ENCODE results near the gene C20orf204. TPM values are rescaled to one million over a fixed set of nuclear protein-coding genes. Genes with fewer than 3 reads are reported as not detected.

The C20orf204 gene
- total and polyA plus RNA-seq, 2 of the 8 experiments (the other 6 are each of a cell fraction or from before 2014, with no cell fraction given), result 0.39 to 0.52 TPM

DNA sequence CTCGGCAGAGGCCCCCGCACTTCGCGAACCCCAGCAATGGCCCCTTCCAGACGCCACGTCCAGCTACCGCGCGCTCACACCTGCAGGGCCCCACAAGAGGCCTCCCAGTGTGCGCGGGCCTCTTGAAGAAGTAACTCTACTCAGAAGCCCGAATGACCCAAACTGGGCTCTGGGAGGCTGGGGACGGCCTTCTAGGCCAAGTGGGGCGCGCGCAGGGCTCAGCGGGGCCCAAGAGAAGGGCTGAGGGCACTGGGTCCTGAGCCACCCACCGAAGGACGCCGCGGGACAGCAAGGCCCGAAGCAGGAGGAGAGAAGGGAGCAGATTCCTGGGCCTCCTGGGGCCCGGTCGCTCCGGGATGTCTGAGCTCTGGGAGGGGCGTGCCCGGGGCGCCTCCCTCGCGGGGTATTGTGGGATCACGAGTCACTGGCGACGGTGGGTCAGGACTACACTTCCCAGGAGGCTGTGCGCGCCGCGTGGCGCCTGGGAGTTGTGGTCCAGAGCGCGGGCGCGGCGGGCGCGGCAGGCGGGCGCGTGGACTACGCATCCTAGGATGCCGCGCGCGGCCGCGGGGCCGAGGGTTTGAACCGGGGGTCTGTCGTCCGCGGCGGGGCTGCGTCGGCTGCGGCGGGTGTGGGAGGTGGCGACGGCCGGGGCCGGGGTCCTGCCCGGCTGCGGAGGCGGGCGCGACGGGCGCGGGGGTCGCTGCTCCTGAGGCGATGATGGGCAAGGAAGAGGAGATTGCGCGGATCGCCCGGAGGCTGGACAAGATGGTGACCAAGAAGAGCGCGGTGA is 26.8 kb downstream of the C20orf204 start, which contains the start of gene TCEA2:
TCEA2 (plus strand) TSS at position 603 of the 793 bp plus-strand sequence; CDS start at position 718, 115 bp downstream.
- ChIA-PET CTCF (ENCODE audit: partially characterized antibody) (interaction anchor here (0.6 to 15.0 kb wide), 7 partner anchors 9 to 89 kb away, joined by 3 to 139 read pairs (median 4); partner anchors contain the start of genes LKAAEAR1, OPRL1, PRPF6 and RGS19), POLR2A (ENCODE audit: partially characterized antibody) (interaction anchor here (0.5 to 1.5 kb wide), 11 partner anchors 8 to 98 kb away, joined by 3 to 7 read pairs (median 4); partner anchors contain the start of genes C20orf204, LKAAEAR1, OPRL1 and RGS19)
- Histone ChIP-seq H3K9ac (replicated peaks in 1 of 4; ENCODE audit: extremely low read depth in 1 of 4, low read depth in 3 of 4, low read length in 3 of 4) (peak within 1 kb of the TSS; percentile 0 to 64 (median 39); a peak in 5 of 7 replicates), H3K27me3 (replicated peaks in 1 of 4; ENCODE audit: control insufficient read depth in 3 of 4, extremely low read depth in 1 of 4, insufficient read depth in 3 of 4, low read length in 3 of 4) (no peaks in the 10 kb centered on the region; a peak in 2 of 7 replicates), H3K4me1 (replicated peaks in 1 of 4; ENCODE audit: control insufficient read depth in 3 of 4, insufficient read depth in 4 of 4, low read length in 3 of 4) (peaks cover 3 to 15% (median 9%) of the 10 kb centered on the region in 4 experiments), H3K79me2 (ENCODE audit: control insufficient read depth in 1 of 2, insufficient read depth in 2 of 2, low read length in 2 of 2) (no peaks in the 10 kb centered on the region), H3K23ac (ENCODE audit: insufficient read length) (no peak within 1 kb of the TSS), H3K36me3 (ENCODE audit: control insufficient read depth in 2 of 4, insufficient read depth in 4 of 4, low read length in 3 of 4) (no peaks in the 10 kb centered on the region), H2BK5ac (ENCODE audit: low read depth, low read length) (no peak within 1 kb of the TSS), H3K9me3 (ENCODE audit: insufficient read depth in 2 of 2, low read depth in 1 of 2, low read length in 1 of 2) (no peaks in the 10 kb centered on the region), H4K20me1 (replicated peaks in 1 of 2; ENCODE audit: control insufficient read depth in 1 of 2, insufficient read depth in 2 of 2, low read length in 2 of 2) (peaks cover 2 to 6% of the 10 kb centered on the region in 2 experiments), H4K91ac (replicated peaks; ENCODE audit: insufficient read length, low read length) (peak within 1 kb of the TSS; percentile 84), H3K56ac (replicated peaks; ENCODE audit: insufficient read length, low read depth, low read length) (no peak within 1 kb of the TSS), H2BK20ac (ENCODE audit: low read length) (no peak within 1 kb of the TSS), H4K8ac (ENCODE audit: extremely low read depth, insufficient read depth, low read length) (peak within 1 kb of the TSS; percentile 72), H3K4ac (replicated peaks; ENCODE audit: insufficient read length, low read depth, low read length) (peak within 1 kb of the TSS; percentile 69), H3K4me2 (ENCODE audit: insufficient read depth in 1 of 2, low read depth in 2 of 2, low read length in 2 of 2) (peak within 1 kb of the TSS; percentile 60 to 83), H2BK120ac (replicated peaks; ENCODE audit: low read depth, low read length) (no peak within 1 kb of the TSS), H3K14ac (ENCODE audit: insufficient read length) (no peak within 1 kb of the TSS), H2BK15ac (ENCODE audit: low read length) (no peak within 1 kb of the TSS), H3K4me3 (ENCODE audit: extremely low read depth in 1 of 4, insufficient read depth in 2 of 4, low read depth in 3 of 4, low read length in 4 of 4) (peak within 1 kb of the TSS; percentile 66 to 81 (median 72)), H2BK12ac (ENCODE audit: low read depth, low read length) (no peak within 1 kb of the TSS), H3K79me1 (ENCODE audit: low read depth, low read length) (no peaks in the 10 kb centered on the region), H4K5ac (ENCODE audit: insufficient read length, low read depth, low read length) (peak within 1 kb of the TSS; percentile 91), H3K27ac (ENCODE audit: low read depth, low read length) (no peak within 1 kb of the TSS), H2AK5ac (ENCODE audit: low read depth, low read length) (no peak within 1 kb of the TSS), H3K23me2 (ENCODE audit: low read depth, low read length) (peaks cover 2% of the 10 kb centered on the region; the same call in 1 of the 2 replicates), H2AFZ (ENCODE audit: low read length) (no peak within 1 kb of the TSS), H3K18ac (ENCODE audit: extremely low read depth, low read length) (peak within 1 kb of the TSS; percentile 83)
- DNase-seq (ENCODE audit: low read depth in 1 of 2, low spot score in 2 of 2), result peak in 1 of 2 experiments; percentile 95
- WGBS, 2 experiments (ENCODE audit: extremely low coverage in 1 of 2, insufficient coverage in 1 of 2, insufficient read length in 1 of 2, insufficient replicate concordance in 2 of 2, low coverage in 1 of 2, low lambda C conversion rate in 2 of 2, missing lambda C conversion rate in 1 of 2), result 32% methylated on average over 22 of the region's 85 CpGs; no CpG with 5 or more reads in 1 of the 2 experiments
- FAIRE-seq, result no peak
- TF ChIP-seq KDM4A (IDR thresholded peaks at IDR 0.05; ENCODE audit: low read depth, low read length, severe bottlenecking) (peak; percentile 95), SP2 (IDR thresholded peaks at IDR 0.05; ENCODE audit: low read length) (no peak), EGR1 (IDR thresholded peaks at IDR 0.05; ENCODE audit: borderline replicate concordance, low read depth, low read length) (no peak), SP1 (IDR thresholded peaks at IDR 0.05; ENCODE audit: low read depth, low read length) (0 out of 2 replicates have a peak, but pooled peaks have one; percentile 30), HDAC6 (IDR thresholded peaks at IDR 0.05; ENCODE audit: low read depth, low read length) (no peak), SUZ12 (IDR thresholded peaks at IDR 0.05; ENCODE audit: low read length) (no peak), JUN (IDR thresholded peaks at IDR 0.05; ENCODE audit: low read depth, low read length) (no peak), PHF8 (conservative IDR thresholded peaks at IDR 0.05; ENCODE audit: low read depth, low read length) (peak; percentile 41)
- TF ChIP-seq, protein P1, sequence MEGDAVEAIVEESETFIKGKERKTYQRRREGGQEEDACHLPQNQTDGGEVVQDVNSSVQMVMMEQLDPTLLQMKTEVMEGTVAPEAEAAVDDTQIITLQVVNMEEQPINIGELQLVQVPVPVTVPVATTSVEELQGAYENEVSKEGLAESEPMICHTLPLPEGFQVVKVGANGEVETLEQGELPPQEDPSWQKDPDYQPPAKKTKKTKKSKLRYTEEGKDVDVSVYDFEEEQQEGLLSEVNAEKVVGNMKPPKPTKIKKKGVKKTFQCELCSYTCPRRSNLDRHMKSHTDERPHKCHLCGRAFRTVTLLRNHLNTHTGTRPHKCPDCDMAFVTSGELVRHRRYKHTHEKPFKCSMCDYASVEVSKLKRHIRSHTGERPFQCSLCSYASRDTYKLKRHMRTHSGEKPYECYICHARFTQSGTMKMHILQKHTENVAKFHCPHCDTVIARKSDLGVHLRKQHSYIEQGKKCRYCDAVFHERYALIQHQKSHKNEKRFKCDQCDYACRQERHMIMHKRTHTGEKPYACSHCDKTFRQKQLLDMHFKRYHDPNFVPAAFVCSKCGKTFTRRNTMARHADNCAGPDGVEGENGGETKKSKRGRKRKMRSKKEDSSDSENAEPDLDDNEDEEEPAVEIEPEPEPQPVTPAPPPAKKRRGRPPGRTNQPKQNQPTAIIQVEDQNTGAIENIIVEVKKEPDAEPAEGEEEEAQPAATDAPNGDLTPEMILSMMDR (IDR thresholded peaks at IDR 0.05; ENCODE audit: control extremely low read depth in 1 of 3, insufficient read depth in 1 of 3, low read depth in 1 of 3, low read length in 3 of 3), result 0 out of 4 replicates have a peak, but pooled peaks of 1 of the 3 experiments have one; percentile 3
